ENCODE measurements around the gene ANKEF1.
"Not testable (repeated sequence)": the region's sequence is repeated elsewhere in the genome, so short reads cannot be mapped to it uniquely, and the experiment has no call there.

The ANKEF1 gene

GRCh38 chr20:10007747-10008146 lies 27.0 kb upstream of the ANKEF1 start:
- H3K4me1 Mint-ChIP-seq (ENCODE audit: low read depth) = no peaks in the 10 kb centered on the region

DNA sequence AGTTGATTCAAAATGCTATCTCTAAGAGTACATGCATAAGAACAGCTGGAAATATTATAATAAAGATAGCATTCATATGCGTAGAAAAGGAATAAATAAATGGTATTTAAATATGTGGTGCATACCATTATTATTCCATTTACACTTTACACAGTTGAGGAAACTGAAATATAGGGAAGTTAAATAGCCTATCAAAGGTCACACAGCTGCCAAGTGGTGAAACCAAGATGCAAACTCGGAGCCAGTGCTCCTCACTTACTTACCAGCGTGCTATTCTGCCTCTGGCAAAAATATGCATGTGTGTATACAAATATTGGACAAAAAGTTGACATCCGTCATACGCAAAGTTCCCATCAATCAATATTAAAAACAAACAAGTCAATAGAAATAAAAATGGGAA lies 22.3 kb upstream of the ANKEF1 start:
- no peak overlapping the region for H3K4me3 Mint-ChIP-seq

More at GRCh38 chr20:10007747-10008146, 27.0 kb upstream of the ANKEF1 start:
- Mint-ChIP-seq H3K27me3 (peaks cover 15% of the 10 kb centered on the region), H3K4me3 (no peak overlapping the region), H3K27ac (no peak overlapping the region), H3K9me3 (no peaks in the 10 kb centered on the region), H3K36me3 (ENCODE audit: low read depth) (no peaks in the 10 kb centered on the region)
- no peak for DNase-seq

GRCh38 chr20:10014431-10014830 lies 20.4 kb upstream of the ANKEF1 start:
- H3K27ac Mint-ChIP-seq = no peak overlapping the region
- no peak for DNase-seq
- H3K9me3 Mint-ChIP-seq = no peaks in the 10 kb centered on the region
- no peaks in the 10 kb centered on the region for H3K4me1 Mint-ChIP-seq (ENCODE audit: low read depth)
- H3K4me3 Mint-ChIP-seq = no peak overlapping the region
- H3K36me3 Mint-ChIP-seq (ENCODE audit: low read depth) = no peaks in the 10 kb centered on the region
- peaks cover 5% of the 10 kb centered on the region for H3K27me3 Mint-ChIP-seq

More for the DNA sequence above, 22.3 kb upstream of the ANKEF1 start:
- DNase-seq = no peak
- Mint-ChIP-seq H3K36me3 (ENCODE audit: low read depth) (no peaks in the 10 kb centered on the region), H3K9me3 (no peaks in the 10 kb centered on the region), H3K27me3 (peaks cover 11% of the 10 kb centered on the region), H3K4me1 (ENCODE audit: low read depth) (no peaks in the 10 kb centered on the region), H3K27ac (no peak overlapping the region)

DNA sequence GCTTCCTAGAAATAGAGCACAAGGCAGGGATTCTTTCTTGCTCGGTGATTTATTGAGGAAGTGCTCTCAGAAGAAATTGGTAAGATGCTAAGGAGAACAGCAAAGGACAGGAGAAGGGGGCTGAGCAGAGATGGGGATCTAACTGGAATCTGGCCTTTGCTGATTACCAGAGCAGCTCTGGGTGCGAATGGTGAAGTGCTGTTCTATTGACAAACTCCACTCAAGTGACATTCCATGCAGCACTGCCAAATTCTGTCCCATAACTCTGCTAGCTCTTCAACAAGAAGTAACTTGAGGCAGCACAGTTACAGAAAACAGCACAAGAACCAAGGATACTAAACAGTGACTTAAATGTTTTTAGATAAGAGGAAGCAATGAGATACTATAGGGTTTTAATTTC lies 13.8 kb upstream of the ANKEF1 start:
- DNase-seq = no peak
- Mint-ChIP-seq H3K36me3 (ENCODE audit: low read depth) (no peaks in the 10 kb centered on the region), H3K4me3 (no peak overlapping the region), H3K9me3 (no peaks in the 10 kb centered on the region), H3K27ac (no peak overlapping the region), H3K27me3 (peaks cover 40% of the 10 kb centered on the region), H3K4me1 (ENCODE audit: low read depth) (no peaks in the 10 kb centered on the region)

GRCh38 chr20:10022625-10023024 lies 12.2 kb upstream of the ANKEF1 start:
- no peak for DNase-seq
- Mint-ChIP-seq H3K9me3 (peaks cover 2% of the 10 kb centered on the region), H3K4me1 (ENCODE audit: low read depth) (no peaks in the 10 kb centered on the region), H3K36me3 (ENCODE audit: low read depth) (no peaks in the 10 kb centered on the region), H3K4me3 (no peak overlapping the region), H3K27me3 (peaks cover 51% of the 10 kb centered on the region), H3K27ac (no peak overlapping the region)

DNA sequence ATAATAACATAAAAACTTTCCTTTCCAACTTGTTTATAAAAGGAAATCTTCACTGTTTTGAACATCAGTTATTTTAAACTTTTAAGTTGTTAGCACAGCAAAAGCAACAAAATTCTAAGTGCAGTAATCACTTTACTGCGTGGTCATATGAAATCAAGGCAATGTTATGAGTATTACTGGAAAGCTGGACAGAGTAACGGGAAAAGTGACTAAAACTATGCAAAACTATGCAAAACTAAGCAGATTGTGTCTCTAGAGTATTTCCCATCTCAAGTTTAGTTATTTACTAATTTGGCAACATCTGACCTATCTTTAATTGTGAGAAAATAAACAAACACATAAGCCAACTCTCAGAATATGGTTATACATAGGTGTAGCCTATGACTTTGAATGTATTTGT lies 10.9 kb upstream of the ANKEF1 start:
- H3K27me3 Mint-ChIP-seq = peaks cover 57% of the 10 kb centered on the region

DNA sequence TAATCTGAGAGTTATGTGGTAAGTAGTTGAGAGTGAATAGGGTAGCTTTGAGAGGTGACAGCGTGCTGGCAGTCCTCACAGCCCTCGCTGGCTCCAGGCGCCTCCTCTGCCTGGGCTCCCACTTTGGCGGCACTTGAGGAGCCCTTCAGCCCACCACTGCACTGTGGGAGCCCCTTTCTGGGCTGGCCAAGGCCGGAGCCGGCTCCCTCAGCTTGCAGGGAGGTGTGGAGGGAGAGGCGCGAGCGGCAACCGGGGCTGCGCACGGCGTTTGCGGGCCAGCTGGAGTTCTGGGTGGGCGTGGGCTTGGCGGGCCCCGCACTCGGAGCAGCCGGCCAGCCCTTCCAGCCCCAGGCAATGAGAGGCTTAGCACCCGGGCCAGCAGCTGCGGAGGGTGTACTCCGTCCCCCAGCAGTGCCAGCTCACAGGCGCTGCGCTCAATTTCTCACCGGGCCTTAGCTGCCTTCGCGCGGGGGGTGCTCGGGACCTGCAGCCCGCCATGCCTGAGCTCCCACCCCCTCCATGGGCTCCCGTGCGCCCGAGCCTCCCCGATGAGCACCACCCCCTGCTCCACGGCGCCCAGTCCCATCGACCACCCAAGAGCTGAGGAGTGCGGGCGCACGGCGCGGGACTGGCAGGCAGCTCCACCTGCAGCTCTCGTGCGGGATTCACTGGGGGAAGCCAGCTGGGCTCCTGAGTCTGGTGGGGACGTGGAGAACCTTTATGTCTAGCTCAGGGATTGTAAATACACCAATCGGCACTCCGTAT lies 3.2 kb upstream of the ANKEF1 start:
- DNase-seq; H3K27ac Mint-ChIP-seq; H3K4me3 Mint-ChIP-seq; H3K9me3 Mint-ChIP-seq; H3K36me3 Mint-ChIP-seq (ENCODE audit: low read depth): not testable (repeated sequence)
- Mint-ChIP-seq H3K27me3 (peaks cover 25% of the 10 kb centered on the region), H3K4me1 (ENCODE audit: low read depth) (peaks cover 11% of the 10 kb centered on the region)

More for the DNA sequence above, 10.9 kb upstream of the ANKEF1 start:
- Mint-ChIP-seq H3K27ac (no peak overlapping the region), H3K4me3 (no peak overlapping the region), H3K36me3 (ENCODE audit: low read depth) (no peaks in the 10 kb centered on the region), H3K9me3 (peaks cover 2% of the 10 kb centered on the region), H3K4me1 (ENCODE audit: low read depth) (no peaks in the 10 kb centered on the region)
- no peak for DNase-seq

GRCh38 chr20:10032269-10032668 lies 2.5 kb upstream of the ANKEF1 start:
- H3K27ac Mint-ChIP-seq; H3K4me3 Mint-ChIP-seq; DNase-seq; H3K36me3 Mint-ChIP-seq (ENCODE audit: low read depth); H3K9me3 Mint-ChIP-seq: not testable (repeated sequence)
- peaks cover 11% of the 10 kb centered on the region for H3K4me1 Mint-ChIP-seq (ENCODE audit: low read depth)
- H3K27me3 Mint-ChIP-seq = peaks cover 22% of the 10 kb centered on the region

- Mint-ChIP-seq H3K36me3 (ENCODE audit: low read depth) (peaks cover 12% of the 10 kb centered on the region), H3K4me1 (ENCODE audit: low read depth) (peaks cover 11% of the 10 kb centered on the region), H3K27me3 (peaks cover 12% of the 10 kb centered on the region), H3K27ac (no peak overlapping the region), H3K9me3 (no peaks in the 10 kb centered on the region), H3K4me3 (peak overlapping the region; percentile 46)
- DNase-seq = no peak
Observed at GRCh38 chr20:10033905-10034650, 709 bp upstream of the ANKEF1 start.

DNA sequence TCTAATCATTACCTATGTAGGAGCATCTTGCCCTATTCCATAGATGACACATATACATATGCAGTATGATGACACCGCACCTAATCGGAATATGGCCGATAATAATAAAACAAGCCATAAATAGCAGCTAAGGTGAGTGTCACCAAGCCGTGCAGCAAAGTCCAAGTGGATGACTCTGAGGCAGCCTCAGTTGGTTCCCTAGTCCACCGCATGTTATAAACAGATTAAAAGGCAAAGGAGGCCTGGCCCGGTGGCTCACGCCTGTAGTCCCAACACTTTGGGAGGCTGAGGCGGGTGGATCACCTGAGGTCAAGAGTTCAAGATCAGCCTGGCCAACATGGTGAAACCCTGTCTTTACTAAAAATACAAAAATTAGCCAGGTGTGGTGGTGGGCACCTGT lies 1.5 kb downstream of the ANKEF1 start:
- H3K27me3 Mint-ChIP-seq, H3K9me3 Mint-ChIP-seq, H3K4me3 Mint-ChIP-seq: not testable (repeated sequence)

DNA sequence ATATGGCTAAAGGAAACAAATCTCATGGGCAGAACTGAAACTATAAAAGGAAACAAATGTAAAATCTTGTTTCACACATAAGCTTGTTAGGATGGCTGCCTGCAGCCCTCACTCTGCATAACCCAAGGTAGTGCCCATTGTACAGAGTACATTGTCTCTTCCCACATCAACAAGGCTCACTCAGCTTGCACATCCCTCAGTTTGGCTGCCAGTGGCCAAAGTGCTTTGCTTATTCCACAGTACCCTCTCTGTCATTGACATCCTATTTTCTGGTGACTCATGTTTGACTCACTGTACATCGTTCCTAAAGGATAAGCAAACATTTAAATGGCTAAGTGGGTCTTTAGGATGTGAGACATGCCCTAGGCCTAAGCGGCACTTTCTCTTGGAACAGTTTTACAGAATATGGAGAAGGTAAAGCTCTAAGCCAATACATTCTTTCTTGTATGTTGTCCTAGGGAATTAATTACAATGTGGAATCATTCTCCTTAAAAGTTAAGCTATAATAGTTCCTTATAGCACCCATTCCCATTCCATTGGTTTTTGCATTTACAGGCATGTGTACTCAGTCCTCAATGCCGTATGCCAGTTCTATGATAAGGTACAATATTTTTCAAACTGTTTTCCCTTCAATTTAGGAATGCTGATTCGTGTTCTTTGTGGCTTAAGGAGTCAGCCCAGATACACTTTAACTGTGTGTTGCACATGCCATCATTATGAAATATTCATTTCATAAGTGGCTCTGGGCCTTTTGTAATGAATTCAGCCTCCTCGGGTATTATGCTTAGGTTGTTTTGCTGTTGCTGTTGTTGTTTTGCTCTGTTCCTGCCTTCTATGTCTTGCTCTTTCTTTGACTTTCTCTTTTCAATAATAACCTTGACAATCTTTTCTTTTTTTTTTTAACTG lies 5.5 kb downstream of the ANKEF1 start:
- H3K4me1 Mint-ChIP-seq (ENCODE audit: low read depth) = peaks cover 16% of the 10 kb centered on the region
- H3K27ac Mint-ChIP-seq = no peak overlapping the region
- no peaks in the 10 kb centered on the region for H3K9me3 Mint-ChIP-seq
- DNase-seq = no peak
- no peaks in the 10 kb centered on the region for H3K27me3 Mint-ChIP-seq
- H3K36me3 Mint-ChIP-seq (ENCODE audit: low read depth) = peaks cover 27% of the 10 kb centered on the region
- no peak overlapping the region for H3K4me3 Mint-ChIP-seq

More for the DNA sequence above, 1.5 kb downstream of the ANKEF1 start:
- peaks cover 16% of the 10 kb centered on the region for H3K36me3 Mint-ChIP-seq (ENCODE audit: low read depth)
- not testable (repeated sequence) for H3K27ac Mint-ChIP-seq, DNase-seq
- H3K4me1 Mint-ChIP-seq (ENCODE audit: low read depth) = peaks cover 13% of the 10 kb centered on the region

DNA sequence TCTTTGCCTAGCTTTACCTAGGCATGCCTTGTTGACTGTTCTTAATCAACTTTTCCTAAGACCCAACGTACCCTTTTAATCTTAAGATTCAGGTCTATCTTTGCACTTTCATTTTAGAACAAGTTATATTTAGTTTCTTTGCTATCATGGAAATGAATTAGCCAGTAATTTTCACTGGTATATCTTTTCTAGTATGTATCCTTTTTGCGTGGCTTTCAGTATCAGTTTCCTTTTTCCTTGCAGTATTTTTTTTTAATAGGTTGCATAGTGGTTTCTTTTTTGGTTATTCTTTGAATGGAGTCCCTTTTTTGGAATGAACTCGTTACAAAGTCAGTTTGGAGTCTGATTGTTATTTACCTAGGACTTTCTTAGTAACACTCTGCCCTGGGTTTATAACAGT lies 7.3 kb downstream of the ANKEF1 start:
- peaks cover 10% of the 10 kb centered on the region for H3K4me1 Mint-ChIP-seq (ENCODE audit: low read depth)
- H3K27ac Mint-ChIP-seq = peak overlapping the region; percentile 14
- DNase-seq = no peak
- no peak overlapping the region for H3K4me3 Mint-ChIP-seq
- no peaks in the 10 kb centered on the region for H3K27me3 Mint-ChIP-seq
- H3K9me3 Mint-ChIP-seq = no peaks in the 10 kb centered on the region
- H3K36me3 Mint-ChIP-seq (ENCODE audit: low read depth) = peaks cover 29% of the 10 kb centered on the region

- DNase-seq = no peak
Observed at GRCh38 chr20:10047427-10047826, 12.6 kb downstream of the ANKEF1 start.

GRCh38 chr20:10051185-10051584 lies 16.4 kb downstream of the ANKEF1 start:
- peaks cover 40% of the 10 kb centered on the region for H3K36me3 Mint-ChIP-seq (ENCODE audit: low read depth)
- no peak for DNase-seq
- no peaks in the 10 kb centered on the region for H3K9me3 Mint-ChIP-seq
- H3K4me1 Mint-ChIP-seq (ENCODE audit: low read depth) = no peaks in the 10 kb centered on the region
- no peak overlapping the region for H3K27ac Mint-ChIP-seq
- no peaks in the 10 kb centered on the region for H3K27me3 Mint-ChIP-seq
- no peak overlapping the region for H3K4me3 Mint-ChIP-seq

More at GRCh38 chr20:10047427-10047826, 12.6 kb downstream of the ANKEF1 start:
- H3K4me1 Mint-ChIP-seq (ENCODE audit: low read depth) = no peaks in the 10 kb centered on the region
- H3K27ac Mint-ChIP-seq = peak overlapping the region; percentile 35
- H3K27me3 Mint-ChIP-seq = no peaks in the 10 kb centered on the region
- peaks cover 27% of the 10 kb centered on the region for H3K36me3 Mint-ChIP-seq (ENCODE audit: low read depth)
- no peaks in the 10 kb centered on the region for H3K9me3 Mint-ChIP-seq
- H3K4me3 Mint-ChIP-seq = no peak overlapping the region

Data from activated T-cell treated with anti-CD3 and anti-CD28 coated beads, Interleukin-2, amount 50 U/mL, for 24 hours (primary cell).